Activated CD4-positive, alpha-beta T cell treated with anti-CD3 and anti-CD28 coated beads, Interleukin-2, amount 50 U/mL, for 1 hour (primary cell): ENCODE data around the gene PDSS1.
"Not testable (repeated sequence)": the region's sequence is repeated elsewhere in the genome, so short reads cannot be mapped to it uniquely, and the experiment has no call there.

ENCODE experiments used
- DNase-seq: peaks from one replicate; pipeline ENCODE4 v3.0.0-alpha.2; 2020

Gene PDSS1

GRCh38 chr10:26697163-26697921, at the start of gene PDSS1:
Gene PDSS1 (plus strand): TSS chr10:26697701. CDS start chr10:26697712, 11 bp downstream.
- peak; percentile 52 for DNase-seq

- DNase-seq = not testable (repeated sequence)
These were observed 49.3 kb upstream of the PDSS1 start for GRCh38 chr10:26648245-26648636.

GRCh38 chr10:26650406-26650805, 47.1 kb upstream of the PDSS1 start:
- no peak for DNase-seq

GRCh38 chr10:26651476-26651875, 46.0 kb upstream of the PDSS1 start:
- not testable (repeated sequence) for DNase-seq

GRCh38 chr10:26653004-26653403, 44.5 kb upstream of the PDSS1 start:
- no peak for DNase-seq

- DNase-seq = no peak
These were observed 41.8 kb upstream of the PDSS1 start for GRCh38 chr10:26655746-26656145.

GRCh38 chr10:26662864-26663263, 34.6 kb upstream of the PDSS1 start:
- DNase-seq = no peak

GRCh38 chr10:26665080-26666048, 32.1 kb upstream of the PDSS1 start:
- no peak for DNase-seq

- no peak for DNase-seq
These were observed 21.6 kb upstream of the PDSS1 start for GRCh38 chr10:26675873-26676257.

GRCh38 chr10:26679588-26679987, 17.9 kb upstream of the PDSS1 start:
- DNase-seq = no peak

- DNase-seq = no peak
These were observed 16.4 kb upstream of the PDSS1 start for GRCh38 chr10:26681076-26681475.

- DNase-seq = not testable (repeated sequence)
These were observed 15.5 kb upstream of the PDSS1 start for GRCh38 chr10:26681971-26682370.

GRCh38 chr10:26682931-26683330, 14.6 kb upstream of the PDSS1 start:
- no peak for DNase-seq

GRCh38 chr10:26684667-26685264, 12.7 kb upstream of the PDSS1 start:
- DNase-seq = not testable (repeated sequence)

- DNase-seq = no peak
These were observed 12.1 kb upstream of the PDSS1 start for GRCh38 chr10:26685441-26685840.

GRCh38 chr10:26689399-26689798, 8.1 kb upstream of the PDSS1 start:
- DNase-seq = no peak

- DNase-seq = no peak
These were observed 6.6 kb upstream of the PDSS1 start for GRCh38 chr10:26690731-26691475.

- DNase-seq = not testable (repeated sequence)
These were observed 3.0 kb upstream of the PDSS1 start for GRCh38 chr10:26694536-26694935.

GRCh38 chr10:26696786-26697162, 727 bp upstream of the PDSS1 start:
- no peak for DNase-seq

- no peak for DNase-seq
These were observed 564 bp downstream of the PDSS1 start for GRCh38 chr10:26697922-26698608.

- DNase-seq = no peak
These were observed 1.4 kb downstream of the PDSS1 start for GRCh38 chr10:26698909-26699308.

GRCh38 chr10:26699631-26700030, 2.1 kb downstream of the PDSS1 start:
- no peak for DNase-seq
